Ishikawa (cell line): ENCODE measurements around the gene TIE1.

Source experiments
- EP300 ChIP-seq: IDR thresholded peaks from 2 replicates; pipeline ENCODE4 v1.6.1; 2012; ENCODE audit warnings: borderline replicate concordance
- MAX ChIP-seq: IDR thresholded peaks from 2 replicates; pipeline ENCODE4 v1.6.1; 2012
- NFIC ChIP-seq: IDR thresholded peaks from 2 replicates; pipeline ENCODE4 v1.6.1; 2012
- RAD21 ChIP-seq: IDR thresholded peaks from 2 replicates; pipeline ENCODE4 v1.6.1; 2012; ENCODE audit warnings: low read depth
- REST ChIP-seq: IDR thresholded peaks from 2 replicates; pipeline ENCODE4 v1.6.1; 2012; ENCODE audit warnings: low read depth, mild to moderate bottlenecking
- TAF1 ChIP-seq: IDR thresholded peaks from 2 replicates; pipeline ENCODE4 v1.6.1; 2012; ENCODE audit warnings: low read depth, mild to moderate bottlenecking
- TCF12 ChIP-seq: IDR thresholded peaks from 2 replicates; pipeline ENCODE4 v1.6.1; 2012; ENCODE audit warnings: low read depth
- TEAD4 ChIP-seq: IDR thresholded peaks from 2 replicates; pipeline ENCODE4 v1.6.1; 2012
- YY1 ChIP-seq: IDR thresholded peaks from 2 replicates; pipeline ENCODE4 v1.6.1; 2012; ENCODE audit warnings: low read depth
- ZBTB7A ChIP-seq: IDR thresholded peaks from 2 replicates; pipeline ENCODE4 v1.6.1; 2012; ENCODE audit warnings: low read depth

- TF ChIP-seq MAX (no peak), YY1 (no peak), RAD21 (no peak), EP300 (no peak), TCF12 (no peak), TAF1 (no peak), NFIC (no peak), REST (no peak), ZBTB7A (no peak), TEAD4 (no peak)
These were observed 6.1 kb downstream of the TIE1 start for GRCh38 chr1:43306688-43307457.
